NOMO-1 (cell line): Measurements from ENCODE around the gene FAM13C.

Experiments used
- DNase-seq, 2 experiments: peaks; one replicate each; lab custom pipeline; 2025; ENCODE audit not compliant: unreplicated experiment in 2 of 2; lab: John Stamatoyannopoulos, UW

Gene FAM13C

GRCh38 chr10:59281861-59282260, 80.5 kb downstream of the FAM13C start:
- DNase-seq: no peak

GRCh38 chr10:59279991-59280505, 82.3 kb downstream of the FAM13C start:
- no peak for DNase-seq

- DNase-seq: no peak
These were observed 82.9 kb downstream of the FAM13C start for GRCh38 chr10:59279476-59279875.

GRCh38 chr10:59276919-59277318, 85.4 kb downstream of the FAM13C start:
- no peak for DNase-seq

GRCh38 chr10:59276133-59276532, 86.2 kb downstream of the FAM13C start:
- no peak for DNase-seq

- DNase-seq: no peak
These were observed 88.9 kb downstream of the FAM13C start for GRCh38 chr10:59273445-59273844.

- no peak for DNase-seq
These were observed 90.3 kb downstream of the FAM13C start for GRCh38 chr10:59272061-59272460.

- DNase-seq: no peak
These were observed 91.2 kb downstream of the FAM13C start for GRCh38 chr10:59271160-59271559.

- no peak for DNase-seq
These were observed 91.9 kb downstream of the FAM13C start for GRCh38 chr10:59270492-59270891.

GRCh38 chr10:59269651-59270050, 92.7 kb downstream of the FAM13C start:
- DNase-seq: no peak

GRCh38 chr10:59268460-59268859, 93.9 kb downstream of the FAM13C start:
- no peak for DNase-seq

GRCh38 chr10:59266321-59266720, 96.0 kb downstream of the FAM13C start:
- no peak for DNase-seq

- DNase-seq: no peak
These were observed 97.2 kb downstream of the FAM13C start for GRCh38 chr10:59265141-59265540.

GRCh38 chr10:59258890-59259289, 103.5 kb downstream of the FAM13C start:
- no peak for DNase-seq

GRCh38 chr10:59257224-59257623, 105.1 kb downstream of the FAM13C start:
- DNase-seq: no peak

- DNase-seq: no peak
These were observed 106.9 kb downstream of the FAM13C start for GRCh38 chr10:59255463-59255862.

- DNase-seq: no peak
These were observed 109.9 kb downstream of the FAM13C start for GRCh38 chr10:59252491-59252890.

GRCh38 chr10:59245686-59246085, 116.7 kb downstream of the FAM13C start:
- DNase-seq: peak; percentile 12 to 37

- no peak for DNase-seq
These were observed 117.5 kb downstream of the FAM13C start for GRCh38 chr10:59244871-59245270.

GRCh38 chr10:59243611-59244195, 118.6 kb downstream of the FAM13C start:
- no peak for DNase-seq

- no peak for DNase-seq
These were observed 119.4 kb downstream of the FAM13C start for GRCh38 chr10:59242991-59243390.

GRCh38 chr10:59242057-59242456, 120.3 kb downstream of the FAM13C start:
- DNase-seq: no peak

GRCh38 chr10:59240582-59241183, 121.7 kb downstream of the FAM13C start:
- peak in 1 of 2 experiments; percentile 27 for DNase-seq
